Muscle of leg (tissue), 11 donors: ENCODE measurements around the gene BCLAF1. TPM values are rescaled to one million over a fixed set of nuclear protein-coding genes. Genes with fewer than 3 reads are reported as not detected.

Source experiments
- DNase-seq: peaks from one replicate; pipeline ENCODE4 v3.0.0; 2013
- H3K27ac ChIP-seq: one replicate; pipeline ENCODE4 v1.5.1; 2013; ENCODE audit warnings: mild to moderate bottlenecking, low read length, control low read depth
- H3K27me3 ChIP-seq: one replicate; pipeline ENCODE4 v1.6.1; 2013; ENCODE audit warnings: low read length; ENCODE audit not compliant: control insufficient read depth, insufficient read depth
- H3K36me3 ChIP-seq: one replicate; pipeline ENCODE4 v1.6.1; 2013; ENCODE audit warnings: low read length; ENCODE audit not compliant: control insufficient read depth, insufficient read depth
- H3K4me1 ChIP-seq: one replicate; pipeline ENCODE4 v1.6.1; 2013; ENCODE audit warnings: low read length; ENCODE audit not compliant: control insufficient read depth, insufficient read depth
- H3K4me3 ChIP-seq: one replicate; pipeline ENCODE4 v1.5.1; 2013; ENCODE audit warnings: low read length, control low read depth
- H3K9me3 ChIP-seq: replicated peaks from 2 replicates; pipeline ENCODE4 v1.6.1; 2013; ENCODE audit warnings: low read depth, low read length; ENCODE audit not compliant: control insufficient read depth
- WGBS: methylation state at CpG from one replicate; pipeline ENCODE4 v1.1.5; 2013; ENCODE audit warnings: missing lambda C conversion rate; ENCODE audit not compliant: insufficient coverage; 5-methylcytosine and 5-hydroxymethylcytosine counted together
- polyA plus RNA-seq, 8 donors: library from polyadenylated mRNA; unstranded; fragments of 120-200 nt; gene quantifications; one replicate each; pipeline versions ENCODE4 v1.2.1 to v1.2.3, GENCODE V29; 2013; ENCODE audit warnings: inconsistent platforms in 1 of 8, low replicate concordance in 1 of 8; ENCODE audit not compliant: insufficient read length in 8 of 8, insufficient read depth in 1 of 8
- total RNA-seq: library from RNA; stranded (reverse); fragments of 120-200 nt; gene quantifications from one replicate; pipeline ENCODE4 v1.2.4, GENCODE V29; 2013

The BCLAF1 gene
- total and polyA plus RNA-seq, 9 donors = 75.5 to 159 (median 118) TPM

DNA sequence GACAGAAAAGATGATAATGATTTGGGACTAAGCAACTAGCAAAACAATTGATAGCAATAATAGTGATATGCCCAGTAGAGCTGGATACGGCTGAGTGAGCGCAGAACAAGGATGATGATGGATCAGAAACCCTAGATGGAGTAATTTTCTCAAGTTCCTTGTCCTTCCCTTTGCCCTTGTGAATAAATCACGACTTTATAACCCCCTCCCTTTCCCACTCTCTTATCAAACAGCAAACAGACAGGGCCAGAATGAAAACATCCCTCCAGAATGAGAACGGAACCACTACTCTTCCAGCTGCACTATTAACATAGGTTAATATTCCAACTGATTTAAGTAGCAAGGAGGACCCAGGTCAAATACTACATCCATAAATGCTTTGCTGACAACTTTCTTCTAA is 38.3 kb downstream of the BCLAF1 start:
- H3K9me3 ChIP-seq = no peaks in the 10 kb centered on the region
- 40% methylated on average over 1 of the region's 4 CpGs for WGBS
- DNase-seq = no peak
- H3K27me3 ChIP-seq = no peaks in the 10 kb centered on the region
- no peak overlapping the region for H3K4me3 ChIP-seq
- H3K4me1 ChIP-seq = peaks cover 11% of the 10 kb centered on the region
- H3K36me3 ChIP-seq = no peaks in the 10 kb centered on the region
- H3K27ac ChIP-seq = no peak overlapping the region

GRCh38 chr6:136250686-136251008 is 39.0 kb downstream of the BCLAF1 start:
- DNase-seq = no peak
- no peaks in the 10 kb centered on the region for H3K36me3 ChIP-seq
- H3K4me3 ChIP-seq = peak overlapping the region; percentile 75
- H3K9me3 ChIP-seq = no peaks in the 10 kb centered on the region
- H3K27me3 ChIP-seq = no peaks in the 10 kb centered on the region
- H3K27ac ChIP-seq = peak overlapping the region; percentile 25
- WGBS = no CpG with 5 or more reads among the region's 8 CpGs
- H3K4me1 ChIP-seq = peaks cover 11% of the 10 kb centered on the region

DNA sequence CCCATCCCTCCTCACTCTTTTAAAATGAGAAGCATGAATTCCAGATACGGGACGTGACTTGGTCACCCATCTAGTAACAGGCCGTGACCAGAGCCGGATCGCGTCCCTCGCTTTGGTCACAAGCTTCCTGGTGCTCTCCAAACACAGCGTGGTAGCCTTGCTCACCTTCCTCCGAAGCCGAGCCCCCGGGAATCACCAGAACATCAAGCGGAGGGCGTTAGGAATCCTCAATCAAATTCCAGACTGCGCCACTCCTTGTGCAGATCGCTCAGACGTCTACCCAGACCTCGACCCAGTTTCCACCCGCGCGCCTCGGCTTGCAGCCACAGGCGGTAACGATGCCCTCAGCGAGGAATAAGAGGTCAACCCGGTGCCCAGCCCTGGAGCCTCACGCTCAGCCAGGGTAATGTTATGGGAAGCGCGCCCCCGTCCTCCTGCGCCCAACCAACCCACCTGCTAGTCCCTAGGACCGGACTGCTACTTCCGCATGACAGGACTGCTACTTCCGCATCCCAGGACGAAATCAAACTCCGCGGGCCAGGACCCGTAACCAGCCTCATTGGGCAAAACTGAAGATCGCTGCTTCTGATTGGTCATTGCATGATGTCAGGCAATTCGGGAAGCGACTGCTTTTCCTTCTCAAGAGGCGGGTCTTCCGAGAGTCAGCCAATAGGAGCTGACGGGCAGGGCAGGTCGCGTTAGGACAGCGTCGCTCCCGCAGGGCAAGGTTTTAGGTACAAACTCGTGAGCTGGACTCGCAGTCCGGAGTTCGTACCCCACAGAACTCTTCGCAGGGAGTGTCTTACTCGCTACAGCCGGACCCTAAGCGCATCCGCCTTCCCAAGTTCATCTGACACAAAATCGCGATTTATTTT is 39.6 kb downstream of the BCLAF1 start, which contains the start of gene MTFR2:
TSS of gene MTFR2 (minus strand) at position 501 of the 875 bp plus-strand sequence. CDS start 1,212 bp downstream, outside the sequence.
- Histone ChIP-seq H3K4me3 (peak within 1 kb of the TSS; percentile 75), H3K36me3 (no peaks in the 10 kb centered on the region), H3K9me3 (no peaks in the 10 kb centered on the region), H3K27me3 (no peaks in the 10 kb centered on the region), H3K27ac (peak within 1 kb of the TSS; percentile 25), H3K4me1 (peaks cover 11% of the 10 kb centered on the region)
- 0% methylated on average over 52 of the region's 59 CpGs for WGBS
- DNase-seq = peak; percentile 100

DNA sequence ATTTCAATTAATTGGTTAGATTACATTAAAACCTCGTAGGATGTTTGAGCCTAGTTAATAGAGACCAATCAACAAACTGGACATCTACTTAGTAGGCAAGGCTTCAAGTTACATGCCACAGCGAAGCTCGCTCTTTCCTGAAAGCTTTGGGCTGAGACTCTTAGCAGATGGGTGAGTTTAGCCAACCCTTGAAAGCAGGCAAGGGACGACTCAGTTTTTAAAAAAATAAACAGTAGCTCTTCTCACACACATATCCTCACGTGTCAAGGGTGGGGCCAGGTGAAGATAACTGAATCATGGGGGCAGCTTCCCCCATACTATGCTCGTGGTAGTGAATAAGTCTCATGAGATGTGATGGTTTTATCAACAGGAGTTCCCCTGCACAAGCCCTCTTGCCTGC is 40.3 kb downstream of the BCLAF1 start:
- Histone ChIP-seq H3K36me3 (no peaks in the 10 kb centered on the region), H3K4me1 (peaks cover 11% of the 10 kb centered on the region), H3K4me3 (peak overlapping the region; percentile 75), H3K27ac (no peak overlapping the region), H3K27me3 (no peaks in the 10 kb centered on the region), H3K9me3 (no peaks in the 10 kb centered on the region)
- WGBS = no CpG with 5 or more reads among the region's 6 CpGs
- no peak for DNase-seq

DNA sequence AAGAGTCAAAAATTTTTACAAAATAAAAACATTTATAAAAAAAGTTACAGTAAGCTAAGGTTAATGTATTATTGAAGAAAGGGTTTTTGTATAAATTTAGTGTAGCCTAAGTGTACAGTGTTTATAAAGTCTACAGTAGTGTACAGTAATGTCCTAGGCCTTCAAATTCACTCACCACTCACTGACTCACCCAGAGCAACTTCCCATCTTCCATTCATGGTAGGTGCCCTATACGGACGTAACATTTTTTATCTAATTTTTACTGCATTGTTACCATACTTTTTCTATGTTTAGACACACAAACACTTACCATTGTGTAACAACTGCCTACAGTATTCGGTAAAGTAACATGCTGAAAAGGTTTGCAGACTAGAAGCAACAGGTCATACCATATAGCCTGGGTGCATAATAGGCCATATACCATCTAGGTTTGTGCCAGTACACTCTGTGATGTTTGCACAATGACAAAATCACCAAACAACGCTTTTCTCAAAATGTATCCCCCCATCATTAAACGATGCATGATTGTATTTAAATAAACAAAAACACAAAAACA is 45.5 kb downstream of the BCLAF1 start:
- 93% methylated on average over 3 of the region's 5 CpGs for WGBS

GRCh38 chr6:136236466-136237293 is 53.0 kb downstream of the BCLAF1 start:
- Histone ChIP-seq H3K9me3 (no peaks in the 10 kb centered on the region), H3K27ac (no peak overlapping the region), H3K4me3 (no peak overlapping the region), H3K36me3 (no peaks in the 10 kb centered on the region), H3K4me1 (no peaks in the 10 kb centered on the region), H3K27me3 (no peaks in the 10 kb centered on the region)
- WGBS = 69% methylated on average over 2 of the region's 9 CpGs
- DNase-seq = no peak

More for the DNA sequence above, 45.5 kb downstream of the BCLAF1 start:
- Histone ChIP-seq H3K4me1 (no peaks in the 10 kb centered on the region), H3K27ac (no peak overlapping the region), H3K27me3 (no peaks in the 10 kb centered on the region), H3K36me3 (no peaks in the 10 kb centered on the region), H3K4me3 (no peak overlapping the region), H3K9me3 (no peaks in the 10 kb centered on the region)
- no peak for DNase-seq

GRCh38 chr6:136235233-136235564 is 54.4 kb downstream of the BCLAF1 start:
- H3K27me3 ChIP-seq = no peaks in the 10 kb centered on the region
- no peak overlapping the region for H3K4me3 ChIP-seq
- H3K27ac ChIP-seq = no peak overlapping the region
- H3K9me3 ChIP-seq = no peaks in the 10 kb centered on the region
- 86% methylated on average over 4 of the region's 4 CpGs for WGBS
- H3K4me1 ChIP-seq = no peaks in the 10 kb centered on the region
- H3K36me3 ChIP-seq = no peaks in the 10 kb centered on the region
- DNase-seq = no peak

DNA sequence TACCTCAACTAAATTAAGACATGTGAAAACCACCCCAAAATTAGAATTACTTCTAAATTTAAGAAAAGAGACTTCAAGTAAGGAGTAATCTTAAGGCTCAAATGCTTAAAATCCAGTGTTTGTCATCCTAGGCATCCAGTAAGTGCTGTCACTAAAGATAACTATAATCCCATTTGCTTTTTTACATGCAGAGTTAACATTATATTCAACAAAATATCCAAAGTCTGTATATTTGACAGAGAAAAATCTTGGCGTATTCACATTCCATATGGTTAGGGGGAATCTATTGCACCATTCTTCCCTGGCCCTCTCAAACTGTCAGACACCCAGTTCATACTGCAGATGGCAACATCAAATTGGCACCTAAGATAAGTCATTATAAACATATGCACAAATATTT is 56.9 kb downstream of the BCLAF1 start:
- no peaks in the 10 kb centered on the region for H3K27me3 ChIP-seq
- no peaks in the 10 kb centered on the region for H3K36me3 ChIP-seq
- DNase-seq = no peak
- no CpG with 5 or more reads among the region's 1 CpG for WGBS
- H3K9me3 ChIP-seq = no peaks in the 10 kb centered on the region
- no peak overlapping the region for H3K27ac ChIP-seq
- H3K4me1 ChIP-seq = no peaks in the 10 kb centered on the region
- H3K4me3 ChIP-seq = no peak overlapping the region

DNA sequence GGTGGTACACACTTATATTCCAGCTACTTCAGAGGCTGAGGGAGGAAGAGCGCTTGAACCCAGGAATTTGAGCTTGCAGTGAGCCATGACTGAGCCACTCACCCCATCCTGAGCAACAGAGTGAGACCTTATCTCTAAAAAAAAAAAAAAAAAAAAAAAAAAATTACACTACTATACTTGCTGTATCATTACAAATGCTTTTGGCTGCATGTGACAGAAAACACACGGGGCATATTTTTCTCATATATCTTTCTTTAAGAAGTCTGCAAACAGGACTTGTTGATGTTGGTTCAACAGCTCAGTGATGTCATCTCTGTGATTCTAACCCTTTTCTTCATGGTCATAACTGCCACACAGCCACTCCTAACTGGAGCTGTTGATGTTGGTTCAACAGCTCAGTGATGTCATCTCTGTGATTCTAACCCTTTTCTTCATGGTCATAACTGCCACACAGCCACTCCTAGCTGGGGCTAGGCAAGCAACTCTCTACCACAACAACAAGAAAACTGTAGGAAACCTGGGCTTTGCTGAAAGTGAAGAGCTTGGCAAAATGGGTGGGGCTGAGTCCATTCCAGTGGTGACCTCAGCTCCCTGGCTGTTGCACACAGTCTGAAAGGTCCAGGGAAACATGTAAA is 59.3 kb downstream of the BCLAF1 start:
- H3K27ac ChIP-seq = no peak overlapping the region
- no peak for DNase-seq
- H3K27me3 ChIP-seq = no peaks in the 10 kb centered on the region
- no peak overlapping the region for H3K4me3 ChIP-seq
- H3K36me3 ChIP-seq = no peaks in the 10 kb centered on the region
- H3K9me3 ChIP-seq = no peaks in the 10 kb centered on the region
- no CpG with 5 or more reads among the region's 2 CpGs for WGBS
- no peaks in the 10 kb centered on the region for H3K4me1 ChIP-seq

DNA sequence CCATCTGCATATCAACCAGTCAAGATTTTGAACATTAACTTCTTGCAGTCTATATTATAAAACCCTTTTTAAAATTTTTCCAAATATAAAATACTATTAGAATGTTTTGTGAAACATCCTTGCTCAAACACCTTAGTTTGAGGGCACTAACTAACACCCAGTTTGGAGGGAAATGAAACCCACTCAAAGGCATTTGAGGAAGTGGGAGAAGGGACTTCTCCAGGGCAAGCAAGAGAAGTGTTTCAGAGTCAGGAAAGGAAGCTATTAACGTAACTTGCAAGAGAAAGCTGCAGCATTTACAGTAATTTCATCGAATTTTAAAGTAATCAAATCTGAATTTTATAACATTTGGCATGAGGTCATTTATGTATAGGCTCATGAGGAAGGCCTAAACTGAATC is 60.8 kb downstream of the BCLAF1 start:
- DNase-seq = peak; percentile 32
- WGBS = no CpG with 5 or more reads among the region's 2 CpGs
- Histone ChIP-seq H3K27ac (no peak overlapping the region), H3K4me3 (no peak overlapping the region), H3K36me3 (no peaks in the 10 kb centered on the region), H3K4me1 (no peaks in the 10 kb centered on the region), H3K9me3 (no peaks in the 10 kb centered on the region), H3K27me3 (no peaks in the 10 kb centered on the region)
